GM19467 (cell line): ENCODE results near the gene IP6K2.
"Not testable (repeated sequence)": the region's sequence is repeated elsewhere in the genome, so short reads cannot be mapped to it uniquely, and the experiment has no call there.

Experiments used
- ATAC-seq: cut with Tn5 transposase; IDR thresholded peaks from one replicate; pipeline ENCODE4 v1.9.1; 2021; ENCODE audit warnings: mild to moderate bottlenecking, moderate library complexity; ENCODE audit not compliant: unreplicated experiment

IP6K2 gene

DNA sequence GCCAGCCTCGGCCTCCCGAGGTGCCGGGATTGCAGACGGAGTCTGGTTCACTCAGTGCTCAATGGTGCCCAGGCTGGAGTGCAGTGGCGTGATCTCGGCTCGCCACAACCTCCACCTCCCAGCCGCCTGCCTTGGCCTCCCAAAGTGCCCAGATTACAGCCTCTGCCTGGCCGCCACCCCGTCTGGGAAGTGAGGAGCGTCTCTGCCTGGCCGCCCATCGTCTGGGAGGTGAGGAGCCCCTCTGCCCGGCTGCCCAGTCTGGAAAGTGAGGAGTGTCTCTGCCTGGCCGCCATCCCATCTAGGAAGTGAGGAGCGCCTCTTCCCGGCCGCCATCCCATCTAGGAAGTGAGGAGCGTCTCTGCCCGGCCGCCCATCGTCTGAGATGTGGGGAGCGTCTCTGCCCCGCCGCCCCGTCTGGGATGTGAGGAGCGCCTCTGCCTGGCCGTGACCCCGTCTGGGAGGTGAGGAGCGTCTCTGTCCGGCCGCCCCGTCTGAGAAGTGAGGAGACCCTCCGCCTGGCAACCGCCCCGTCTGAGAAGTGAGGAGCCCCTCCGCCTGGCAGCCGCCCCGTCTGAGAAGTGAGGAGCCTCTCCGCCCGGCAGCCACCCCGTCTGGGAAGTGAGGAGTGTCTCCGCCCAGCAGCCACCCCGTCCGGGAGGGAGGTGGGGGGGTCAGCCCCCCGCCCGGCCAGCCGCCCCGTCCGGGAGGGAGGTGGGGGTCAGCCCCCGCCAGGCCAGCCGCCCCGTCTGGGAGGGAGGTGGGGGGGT lies 16.9 kb upstream of the IP6K2 start:
- ATAC-seq, result not testable (repeated sequence)

DNA sequence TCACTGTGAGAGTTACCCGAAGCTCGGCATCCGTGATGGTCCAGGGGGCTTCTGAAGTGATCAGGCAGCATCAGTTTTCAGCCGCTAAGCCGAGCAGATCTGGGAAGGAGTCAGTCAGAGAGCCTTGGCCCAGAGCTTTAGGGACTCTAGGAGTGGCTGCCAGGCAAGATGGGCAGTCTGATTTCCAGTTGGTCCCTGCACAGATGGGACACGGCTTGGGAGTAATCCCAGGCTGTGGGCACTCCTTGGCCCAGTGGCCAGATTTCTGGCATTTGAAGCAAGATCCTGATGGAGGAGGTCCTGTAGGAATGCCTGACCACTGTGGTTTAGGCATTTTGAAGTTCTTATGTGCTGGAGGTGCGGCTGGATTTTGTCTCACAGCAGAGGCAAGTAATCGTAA lies 10.5 kb upstream of the IP6K2 start:
- ATAC-seq, result no peak

DNA sequence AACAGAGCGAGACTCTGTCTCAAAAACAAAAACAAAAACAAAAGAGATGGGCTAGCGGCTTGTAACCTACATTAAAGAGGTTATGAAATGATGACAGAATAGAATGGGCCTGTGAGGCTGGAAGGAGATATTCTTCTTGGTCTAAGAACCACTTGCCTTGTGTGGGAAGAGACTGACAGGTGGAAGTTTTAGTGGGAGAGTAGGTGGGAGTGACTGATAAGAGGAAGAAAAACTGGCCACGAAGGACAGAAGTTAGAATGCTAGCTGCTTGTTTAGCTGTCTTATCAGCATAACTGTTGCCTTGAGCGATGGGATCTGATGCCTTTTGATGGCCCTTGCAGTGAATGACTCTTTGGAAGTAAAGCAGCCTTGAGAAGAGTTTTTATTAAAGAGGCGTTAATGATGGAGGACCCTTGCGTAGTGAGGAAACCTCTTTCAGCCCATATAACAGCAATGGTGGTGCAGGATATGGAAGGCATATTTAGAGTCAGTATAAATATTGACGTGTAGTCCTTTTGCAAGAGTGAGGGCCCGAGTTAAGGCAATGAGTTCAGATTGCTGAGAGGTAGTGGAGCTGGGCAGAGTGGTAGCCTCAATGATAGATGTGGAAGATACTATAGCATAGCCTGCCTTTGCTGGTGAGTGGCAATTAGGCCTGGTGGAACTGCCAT lies 8.3 kb upstream of the IP6K2 start:
- ATAC-seq, result not testable (repeated sequence)

DNA sequence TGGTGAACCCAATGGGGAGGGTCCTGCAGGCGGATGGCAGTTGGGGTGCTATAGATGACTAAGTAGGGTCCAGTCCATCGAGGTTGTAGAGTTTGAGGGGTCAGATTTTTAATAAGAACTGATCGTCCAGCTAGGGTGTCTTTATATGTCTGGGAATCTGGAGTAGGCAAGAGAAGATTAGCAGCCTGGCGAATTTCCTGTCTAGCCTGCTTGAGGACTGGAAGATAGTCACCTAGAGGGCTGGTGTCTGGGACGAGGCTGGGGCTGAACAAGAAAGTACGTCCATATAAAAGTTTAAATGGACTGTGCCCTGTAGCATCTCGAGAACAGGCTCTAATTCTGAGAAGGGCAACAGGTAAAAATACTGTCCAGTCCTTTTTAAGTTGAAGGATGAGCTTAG lies 6.7 kb upstream of the IP6K2 start:
- ATAC-seq, result no peak

DNA sequence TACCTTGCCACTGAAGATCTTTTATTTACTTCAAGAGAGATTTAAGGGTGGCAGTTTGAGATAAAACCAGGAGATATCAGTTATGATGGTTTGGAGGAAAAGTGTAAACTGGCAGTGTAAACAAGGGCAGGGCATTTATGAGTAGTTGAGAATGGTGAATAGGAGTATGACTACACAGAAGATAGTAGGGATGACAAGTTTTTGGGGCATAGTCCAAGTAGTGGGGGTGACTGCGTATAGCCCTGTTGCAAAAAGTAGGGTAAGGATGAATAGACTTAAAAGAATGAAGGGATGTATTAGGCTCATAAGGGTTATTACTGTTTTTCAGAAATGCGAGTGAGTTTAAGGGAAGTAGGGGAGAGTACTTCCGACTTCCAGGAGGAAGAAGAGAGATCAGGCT lies 6.3 kb upstream of the IP6K2 start:
- not testable (repeated sequence) for ATAC-seq

DNA sequence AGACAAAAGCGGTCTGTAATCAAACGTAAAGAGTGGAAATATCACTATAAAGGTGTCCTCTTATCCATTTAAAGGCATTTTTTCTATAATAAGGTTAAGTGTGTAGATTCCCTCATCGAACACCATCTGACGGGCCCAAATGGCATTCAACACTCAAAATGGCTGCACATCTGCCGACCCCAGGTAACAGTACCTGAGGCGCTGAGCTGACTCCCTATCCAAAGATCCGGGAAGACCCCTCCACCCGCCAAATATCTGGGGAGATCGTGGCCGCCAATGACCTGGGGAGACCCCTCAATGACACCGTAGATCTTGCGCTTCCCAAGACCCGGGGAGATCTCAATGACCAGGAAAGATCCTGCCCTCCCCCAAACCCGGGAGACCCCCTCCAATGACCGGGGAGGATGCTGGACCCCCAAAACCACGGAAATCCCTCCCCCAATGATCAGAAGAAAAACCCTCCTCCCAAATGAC lies 476 bp downstream of the IP6K2 start:
- no peak for ATAC-seq

DNA sequence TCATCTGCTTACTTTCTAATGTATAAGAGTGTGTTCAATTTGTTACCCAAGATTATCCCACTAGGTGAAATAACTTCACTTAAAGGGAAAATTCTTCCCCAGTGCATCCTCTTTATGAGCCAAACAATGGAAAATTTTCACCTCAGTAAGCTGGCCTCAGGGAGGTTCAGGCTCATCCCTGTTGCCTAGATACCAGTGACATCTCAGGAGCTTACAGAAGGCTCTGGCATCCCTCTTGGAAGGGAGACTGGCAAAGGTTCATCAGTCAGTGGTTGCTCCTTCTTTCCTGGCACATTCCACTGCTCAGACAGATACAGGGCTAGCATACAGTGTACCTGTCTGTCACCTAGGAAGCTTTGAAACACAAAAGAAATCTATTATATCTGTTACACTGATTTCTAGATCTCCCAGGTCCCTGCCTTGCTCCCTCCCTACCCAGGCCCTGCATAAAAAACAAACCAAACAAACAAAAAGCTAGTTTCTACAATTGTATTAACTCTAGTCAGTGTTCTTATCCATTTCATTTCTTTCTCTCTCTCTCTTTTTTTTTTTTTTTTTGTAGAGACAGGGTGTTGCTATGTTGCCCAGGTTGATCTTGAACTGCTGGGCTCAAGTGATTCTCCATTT lies 1.7 kb downstream of the IP6K2 start:
- ATAC-seq, result no peak

DNA sequence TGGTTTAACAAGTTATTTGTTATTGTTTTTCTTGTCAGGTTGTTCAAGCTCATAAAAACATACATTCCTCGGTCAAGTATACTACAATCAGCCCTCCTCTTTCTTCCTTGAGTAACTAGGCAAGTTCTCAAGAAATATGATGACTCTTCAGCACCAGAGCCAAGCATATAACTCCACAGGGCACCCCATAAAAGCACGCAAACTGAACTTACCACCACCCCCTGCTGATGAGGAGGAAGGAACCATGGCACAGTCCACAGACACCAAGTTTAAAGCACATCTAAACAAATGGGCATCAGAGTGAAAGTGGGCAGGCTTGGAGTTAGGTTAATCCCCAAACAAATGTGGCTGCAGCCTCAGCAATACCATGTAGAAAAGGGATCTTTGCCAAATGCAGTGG lies 5.3 kb downstream of the IP6K2 start:
- ATAC-seq, result no peak

DNA sequence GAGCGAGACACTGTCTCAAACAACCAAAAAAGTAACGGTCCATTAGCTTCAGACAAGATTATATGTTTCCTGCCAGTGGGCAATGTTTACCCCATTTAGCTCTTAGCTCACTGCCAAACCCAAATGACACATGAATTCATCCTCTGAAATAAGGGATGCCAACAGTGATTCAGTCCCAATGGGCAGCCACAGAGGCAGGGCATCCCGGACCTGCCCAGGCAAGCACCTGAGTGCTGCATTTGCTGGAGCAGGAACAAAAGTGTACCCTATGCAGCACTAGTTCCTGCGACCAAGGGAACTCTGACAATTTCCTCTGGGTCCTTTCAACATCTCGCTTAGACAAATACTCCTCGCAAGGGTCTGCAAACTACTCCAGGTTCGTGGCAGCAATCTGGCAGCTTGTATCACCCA lies 8.0 kb downstream of the IP6K2 start:
- ATAC-seq, result no peak

DNA sequence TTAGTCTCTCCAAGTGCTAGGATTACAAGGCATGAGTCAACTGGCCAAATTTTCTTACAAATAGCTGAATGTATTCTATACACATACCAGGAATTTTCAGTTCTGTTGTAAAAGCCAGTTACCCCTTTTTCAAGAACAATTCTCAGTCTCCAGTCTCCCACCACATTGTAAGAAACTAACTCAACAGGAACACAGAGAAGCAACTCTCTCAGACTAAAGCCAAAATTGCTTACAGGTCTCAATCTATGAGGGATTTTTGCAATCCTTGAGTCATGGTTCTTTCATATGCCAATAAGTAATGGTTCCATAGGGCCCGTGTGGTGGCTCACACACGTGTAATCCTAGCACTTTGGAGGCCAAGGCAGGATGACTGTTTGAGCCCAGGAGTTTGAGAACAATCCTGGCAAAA lies 8.5 kb downstream of the IP6K2 start:
- no peak for ATAC-seq

DNA sequence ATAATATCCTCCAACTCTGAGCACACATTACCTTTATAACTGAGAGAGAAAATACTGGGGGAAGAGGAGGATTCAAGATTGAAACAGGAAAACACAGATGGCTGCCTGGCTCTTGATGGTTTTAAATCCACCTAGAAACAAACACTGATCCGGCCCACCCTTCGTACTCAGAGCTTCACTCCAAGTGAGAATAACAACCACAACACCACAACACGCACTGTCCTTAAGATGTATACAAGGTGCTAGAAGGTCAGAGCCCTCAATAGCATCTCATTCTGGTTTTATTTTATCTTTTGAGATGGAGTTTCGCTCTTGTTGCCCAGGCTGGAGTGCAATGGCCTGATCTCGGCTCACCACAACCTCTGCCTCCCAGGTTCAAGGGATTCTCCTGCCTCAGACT lies 9.9 kb downstream of the IP6K2 start:
- no peak for ATAC-seq

DNA sequence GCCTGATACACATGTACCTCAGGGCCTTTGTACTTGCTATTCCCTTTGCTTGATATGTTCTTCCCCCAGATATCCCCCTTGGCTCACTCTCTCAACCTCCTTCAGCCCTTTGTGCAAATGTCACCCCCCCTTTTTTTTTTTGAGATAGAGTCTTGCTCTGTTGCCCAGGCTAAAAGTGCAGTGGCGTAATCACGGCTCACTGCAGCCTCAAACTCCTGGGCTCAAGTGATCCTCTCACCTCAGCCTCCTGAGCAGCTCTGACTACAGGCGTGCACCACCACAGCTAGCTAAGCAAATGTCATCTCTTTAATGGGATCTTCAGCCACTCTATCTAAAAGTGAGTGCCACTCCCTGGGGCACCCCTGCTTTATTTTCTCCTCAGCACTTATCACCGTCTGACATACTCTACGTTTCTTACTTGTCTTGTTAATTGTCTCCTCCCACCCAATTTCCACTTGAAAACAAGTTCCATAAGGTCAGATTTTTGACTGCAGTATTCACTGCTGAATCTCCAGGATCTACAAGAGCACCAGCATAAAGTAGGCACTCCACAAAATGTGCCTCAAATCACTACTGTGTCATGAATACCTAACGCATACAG lies 14.6 kb downstream of the IP6K2 start:
- no peak for ATAC-seq

DNA sequence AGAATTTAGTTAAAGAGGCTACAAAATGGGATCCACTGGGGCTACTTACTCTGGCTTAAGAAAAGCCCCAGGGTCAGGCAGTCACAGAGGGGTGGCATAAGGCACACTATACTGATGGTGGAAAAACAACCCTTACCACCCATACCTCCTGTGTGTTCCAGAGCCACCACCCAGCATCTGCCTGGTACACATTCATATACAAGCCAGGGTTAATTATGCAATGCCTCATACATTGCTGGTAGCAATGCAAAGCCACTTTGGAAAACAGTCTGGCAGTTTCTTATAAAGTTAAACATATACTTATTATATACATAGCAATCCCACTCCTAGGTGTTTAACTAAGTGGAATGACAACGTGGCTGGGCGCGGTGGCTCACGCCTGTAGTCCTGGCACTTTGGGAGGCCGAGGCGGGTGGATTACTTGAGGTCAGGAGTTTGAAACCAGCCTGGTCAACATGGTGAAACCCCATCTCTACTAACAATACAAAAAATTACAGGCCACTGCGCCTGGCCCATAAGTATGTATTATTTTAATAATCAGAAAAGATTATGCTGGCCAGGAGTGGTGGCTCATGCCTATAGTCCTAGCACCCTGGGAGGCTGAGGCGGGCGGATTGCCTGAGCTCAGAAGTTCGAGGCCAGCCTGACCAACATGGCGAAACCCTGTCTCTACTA lies 16.2 kb downstream of the IP6K2 start:
- no peak for ATAC-seq

DNA sequence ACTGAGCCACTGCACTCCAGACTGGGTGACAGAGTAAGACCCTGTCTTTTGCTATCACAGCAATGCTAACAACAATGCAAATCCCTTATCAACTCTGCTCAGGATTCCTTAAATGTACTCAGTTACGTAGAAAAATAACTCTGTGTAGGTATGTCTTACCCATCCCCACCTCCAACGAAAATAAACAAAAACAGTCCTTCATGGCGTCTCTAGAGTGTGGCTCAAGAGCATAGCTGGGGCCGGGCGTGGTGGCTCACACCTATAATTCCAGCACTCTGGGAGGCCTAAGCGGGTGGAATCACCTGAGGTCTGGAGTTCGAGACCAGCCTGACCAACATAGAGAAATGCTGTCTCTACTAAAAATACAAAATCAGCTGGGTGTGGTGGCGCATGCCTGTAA lies 18.1 kb downstream of the IP6K2 start:
- no peak for ATAC-seq

DNA sequence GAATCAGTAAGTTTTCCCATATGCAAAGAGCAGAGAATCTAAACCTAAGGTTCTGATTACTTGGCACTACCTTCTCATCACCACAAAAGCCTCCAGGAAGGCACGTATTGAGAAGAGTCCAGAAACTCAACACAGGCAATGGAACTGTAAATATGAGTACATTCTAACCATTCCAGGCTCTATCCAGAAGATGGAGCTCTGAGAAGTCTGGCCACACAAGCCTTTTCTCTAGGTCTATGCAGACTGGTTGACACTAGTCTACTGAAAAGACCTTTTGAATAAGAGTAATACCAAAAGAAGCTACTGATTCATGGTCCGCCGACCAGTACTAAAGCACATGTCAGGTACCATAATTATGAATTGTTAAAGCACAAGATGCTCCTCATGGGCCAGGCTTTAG lies 19.1 kb downstream of the IP6K2 start:
- ATAC-seq, result no peak

DNA sequence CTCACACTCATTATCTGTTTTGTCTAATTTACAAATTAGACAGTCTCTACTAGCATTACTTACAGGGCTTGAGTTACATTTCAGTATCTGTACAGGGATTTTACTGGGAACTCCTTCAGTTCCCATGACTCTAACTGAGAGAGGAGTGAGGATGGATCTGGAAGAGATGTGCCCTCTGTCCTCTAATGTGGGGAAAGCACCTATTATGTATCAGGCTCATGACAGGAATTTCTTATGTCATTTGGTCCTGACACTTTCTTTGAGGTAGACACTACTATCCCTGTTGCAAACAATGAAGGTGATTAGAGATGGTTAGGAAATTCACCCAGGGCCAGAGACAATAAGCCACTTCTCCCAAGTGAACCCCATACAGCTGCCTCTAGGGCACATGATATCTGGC lies 20.4 kb downstream of the IP6K2 start:
- ATAC-seq, result no peak

DNA sequence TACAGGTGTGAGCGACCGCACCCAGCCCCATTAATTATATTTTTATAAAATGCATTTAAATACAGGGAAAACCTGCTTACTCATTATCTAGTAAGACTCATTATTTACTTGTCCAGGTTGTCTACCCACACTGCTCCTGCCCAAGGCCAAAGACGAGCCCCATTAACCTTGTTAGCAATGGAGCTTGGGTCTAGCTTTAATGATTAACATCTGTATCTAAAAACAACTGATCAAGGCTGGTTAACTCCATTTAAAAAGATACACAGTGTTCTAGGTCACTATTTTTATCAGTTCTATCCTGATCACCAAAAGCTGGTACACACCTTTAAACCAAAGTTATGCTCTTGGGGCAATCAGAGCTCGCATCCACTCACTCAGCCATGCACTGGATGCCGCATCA lies 20.9 kb downstream of the IP6K2 start:
- ATAC-seq, result no peak

DNA sequence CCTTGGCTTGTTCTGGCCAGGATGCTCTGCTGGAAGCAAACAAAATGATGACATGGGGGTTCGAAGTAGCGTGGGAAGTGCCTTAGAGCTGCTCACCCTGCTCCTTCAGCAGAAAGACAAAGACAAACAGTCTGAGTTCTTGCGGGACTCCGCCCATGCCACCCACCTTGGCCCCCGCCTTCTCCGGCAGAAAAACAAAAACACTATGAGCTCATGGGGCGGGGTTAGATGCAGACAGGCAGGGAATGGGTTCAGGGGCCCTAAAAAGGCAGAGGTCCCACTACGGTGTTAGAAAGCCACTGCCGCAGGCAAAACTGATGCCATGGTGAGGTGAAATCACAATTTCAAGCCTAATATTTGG lies 21.6 kb downstream of the IP6K2 start:
- ATAC-seq, result no peak

DNA sequence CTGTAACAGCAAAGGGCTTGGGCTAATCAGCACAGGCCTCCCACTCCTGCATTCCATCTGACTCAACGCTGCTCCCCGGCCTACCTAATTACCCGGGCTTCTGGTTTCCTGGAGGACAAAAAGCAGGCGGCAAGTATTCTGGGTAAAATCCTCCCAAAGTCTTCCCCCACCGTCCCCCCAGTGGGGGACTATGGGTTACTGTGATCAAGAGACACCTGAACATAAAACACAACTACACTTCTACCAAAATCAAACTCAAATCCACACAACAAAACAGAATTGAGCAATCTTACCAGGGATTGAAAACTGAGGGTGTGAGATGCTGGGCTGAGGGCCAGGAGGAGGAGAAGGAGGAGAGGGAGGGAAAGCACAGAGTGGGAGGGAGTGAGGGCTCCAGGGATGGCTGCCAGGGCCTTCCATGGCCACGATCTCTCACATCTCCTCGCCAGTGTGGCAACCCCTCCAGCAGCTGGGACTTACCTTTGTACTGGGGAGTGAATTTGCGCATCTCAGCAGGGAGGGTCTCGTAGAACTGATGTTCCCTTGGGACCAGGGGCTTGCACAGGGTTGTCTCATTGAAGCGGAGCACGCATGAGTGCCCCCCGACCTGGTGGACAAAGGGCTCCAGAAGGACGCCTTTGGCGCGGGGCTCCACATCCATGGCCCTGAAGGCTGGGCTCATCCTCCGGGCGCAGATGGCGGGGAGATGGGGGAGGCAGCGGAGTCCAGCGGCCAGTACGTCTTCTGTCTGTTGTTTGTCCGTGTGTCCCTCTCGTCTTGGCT lies 22.2 kb downstream of the IP6K2 start:
- no peak for ATAC-seq

DNA sequence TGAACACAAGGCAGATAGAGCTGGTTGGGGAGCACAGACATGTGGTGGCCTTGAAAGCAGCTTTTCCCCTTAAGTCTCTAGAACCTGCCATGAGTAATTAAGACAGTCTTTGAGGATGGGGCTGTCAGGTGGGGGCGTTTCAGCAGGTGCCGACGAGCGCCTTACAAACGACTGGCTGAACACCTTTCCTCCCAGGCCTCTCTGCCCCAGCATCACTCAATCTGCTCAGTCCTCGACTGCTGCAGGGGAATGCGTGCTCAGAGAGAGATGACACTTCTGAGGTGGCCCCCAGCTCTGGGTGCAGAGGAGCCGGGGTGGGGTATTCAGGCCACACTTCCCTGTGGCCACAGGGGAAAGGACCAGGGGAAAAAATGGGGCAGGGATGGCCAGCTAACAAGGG lies 23.2 kb downstream of the IP6K2 start:
- no peak for ATAC-seq
